Neural crest cell (in vitro differentiated cells): Measurements from ENCODE around the gene WWOX. TPM values are rescaled to one million over a fixed set of nuclear protein-coding genes. Genes with fewer than 3 reads are reported as not detected.

Experiments
- DNase-seq: peaks from one replicate; pipeline ENCODE4 v3.0.0; 2021; ENCODE audit warnings: low read depth, mixed read lengths, low spot score
- H3K27ac Mint-ChIP-seq: one replicate; pipeline ENCODE4 v1.8.0; 2021; ENCODE audit warnings: mild to moderate bottlenecking, mixed read lengths; ENCODE audit not compliant: unreplicated experiment
- H3K27me3 Mint-ChIP-seq: 2 replicates; pipeline ENCODE4 v1.8.0; 2021; ENCODE audit warnings: low read depth, mild to moderate bottlenecking, mixed read lengths
- H3K36me3 Mint-ChIP-seq: 2 replicates; pipeline ENCODE4 v1.8.0; 2021; ENCODE audit warnings: low read depth, mild to moderate bottlenecking, mixed read lengths
- H3K4me1 Mint-ChIP-seq: 2 replicates; pipeline ENCODE4 v1.8.0; 2021; ENCODE audit warnings: mixed read lengths
- H3K4me3 Mint-ChIP-seq: one replicate; pipeline ENCODE4 v1.8.0; 2021; ENCODE audit warnings: mild to moderate bottlenecking, mixed read lengths
- H3K9me3 Mint-ChIP-seq: 2 replicates; pipeline ENCODE4 v1.8.0; 2021; ENCODE audit warnings: mixed read lengths
- total RNA-seq: library from RNA; stranded (reverse); gene quantifications from 2 replicates; pipeline ENCODE4 v1.2.1, GENCODE V29; 2021
- TF ChIP-seq, protein P1 (sequence below): fragments of 200-600 bp; sonication (generic); conservative IDR thresholded peaks from 2 replicates; pipeline ENCODE4 v1.5.0; 2021; ENCODE audit warnings: antibody characterized with exemption, mild to moderate bottlenecking

The WWOX gene
- total RNA-seq, 1 donor from 2014 or later, result 30.5 TPM

DNA sequence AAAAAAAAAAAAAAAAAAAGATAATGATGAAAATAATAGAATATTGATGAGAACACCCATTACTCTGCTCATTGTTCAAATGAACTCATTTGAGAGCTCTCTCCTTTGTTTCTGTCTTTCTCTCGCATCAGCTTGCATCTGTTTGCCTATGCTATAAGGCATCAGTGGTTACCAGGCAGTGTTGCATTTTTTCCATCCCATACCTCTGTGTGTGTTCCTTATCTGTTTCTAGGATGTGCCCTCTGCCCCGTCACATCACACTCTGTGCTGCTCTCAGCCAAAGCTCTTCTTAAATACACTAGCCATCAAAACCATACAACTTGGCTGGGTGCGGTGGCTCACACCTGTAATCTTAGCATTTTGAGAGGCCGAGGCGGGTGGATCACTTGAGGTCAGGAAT, 568.2 kb downstream of the WWOX start:
- no peaks in the 10 kb centered on the region for H3K27me3 Mint-ChIP-seq
- H3K4me1 Mint-ChIP-seq, result peaks cover 41% of the 10 kb centered on the region
- H3K9me3 Mint-ChIP-seq, result peaks cover 6% of the 10 kb centered on the region
- H3K36me3 Mint-ChIP-seq, result peaks cover 4% of the 10 kb centered on the region
- TF ChIP-seq, protein P1, sequence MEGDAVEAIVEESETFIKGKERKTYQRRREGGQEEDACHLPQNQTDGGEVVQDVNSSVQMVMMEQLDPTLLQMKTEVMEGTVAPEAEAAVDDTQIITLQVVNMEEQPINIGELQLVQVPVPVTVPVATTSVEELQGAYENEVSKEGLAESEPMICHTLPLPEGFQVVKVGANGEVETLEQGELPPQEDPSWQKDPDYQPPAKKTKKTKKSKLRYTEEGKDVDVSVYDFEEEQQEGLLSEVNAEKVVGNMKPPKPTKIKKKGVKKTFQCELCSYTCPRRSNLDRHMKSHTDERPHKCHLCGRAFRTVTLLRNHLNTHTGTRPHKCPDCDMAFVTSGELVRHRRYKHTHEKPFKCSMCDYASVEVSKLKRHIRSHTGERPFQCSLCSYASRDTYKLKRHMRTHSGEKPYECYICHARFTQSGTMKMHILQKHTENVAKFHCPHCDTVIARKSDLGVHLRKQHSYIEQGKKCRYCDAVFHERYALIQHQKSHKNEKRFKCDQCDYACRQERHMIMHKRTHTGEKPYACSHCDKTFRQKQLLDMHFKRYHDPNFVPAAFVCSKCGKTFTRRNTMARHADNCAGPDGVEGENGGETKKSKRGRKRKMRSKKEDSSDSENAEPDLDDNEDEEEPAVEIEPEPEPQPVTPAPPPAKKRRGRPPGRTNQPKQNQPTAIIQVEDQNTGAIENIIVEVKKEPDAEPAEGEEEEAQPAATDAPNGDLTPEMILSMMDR, result no peak
- DNase-seq, result no peak
- no peak overlapping the region for H3K27ac Mint-ChIP-seq
- no peak overlapping the region for H3K4me3 Mint-ChIP-seq

DNA sequence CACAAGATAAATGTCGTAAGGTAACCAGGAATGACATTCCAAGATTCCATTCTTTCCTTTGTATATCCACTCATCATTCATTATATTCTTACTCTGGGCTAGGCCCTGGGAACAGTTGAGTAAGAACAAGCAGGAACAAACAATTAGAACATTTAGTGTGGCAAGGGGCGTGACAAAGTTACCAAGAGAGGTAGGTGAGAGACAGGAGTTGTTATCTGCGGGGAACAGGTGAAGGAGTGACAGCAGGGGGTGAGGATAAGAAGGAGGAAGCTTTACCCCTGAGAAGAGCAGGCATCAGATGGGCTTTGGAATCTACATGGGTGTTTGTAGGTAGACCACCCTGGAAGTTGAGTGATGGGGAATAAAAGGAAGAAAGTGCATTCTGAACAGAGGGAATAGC, 568.9 kb downstream of the WWOX start:
- peaks cover 41% of the 10 kb centered on the region for H3K4me1 Mint-ChIP-seq
- no peaks in the 10 kb centered on the region for H3K27me3 Mint-ChIP-seq
- no peak for DNase-seq
- no peak overlapping the region for H3K4me3 Mint-ChIP-seq
- H3K27ac Mint-ChIP-seq, result no peak overlapping the region
- peaks cover 4% of the 10 kb centered on the region for H3K36me3 Mint-ChIP-seq
- TF ChIP-seq, protein P1, result no peak
- peaks cover 6% of the 10 kb centered on the region for H3K9me3 Mint-ChIP-seq

DNA sequence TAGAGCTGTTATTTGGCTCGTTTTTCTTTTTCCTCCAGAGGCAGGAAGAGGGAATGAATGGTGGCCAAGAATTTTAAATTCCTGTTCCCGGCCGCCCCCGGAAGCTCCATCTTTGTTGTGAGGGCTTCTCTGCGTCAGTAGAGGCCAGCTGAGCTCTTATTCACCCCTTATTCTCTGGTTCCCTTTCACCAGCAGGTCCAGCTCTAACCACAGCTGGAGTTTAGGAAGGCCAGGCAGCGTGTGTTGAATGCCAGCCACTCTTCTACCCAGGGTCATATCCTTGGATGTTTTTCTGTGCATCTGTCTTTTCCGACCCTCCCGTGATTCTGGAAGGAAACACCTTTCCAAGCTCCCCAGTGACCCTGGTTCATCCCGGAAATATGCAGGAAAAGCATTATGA, 570.5 kb downstream of the WWOX start:
- Mint-ChIP-seq H3K27me3 (no peaks in the 10 kb centered on the region), H3K4me3 (no peak overlapping the region), H3K9me3 (peaks cover 6% of the 10 kb centered on the region), H3K4me1 (peaks cover 29% of the 10 kb centered on the region), H3K27ac (peak overlapping the region; percentile 75), H3K36me3 (peaks cover 4% of the 10 kb centered on the region)
- TF ChIP-seq, protein P1, result no peak
- no peak for DNase-seq

DNA sequence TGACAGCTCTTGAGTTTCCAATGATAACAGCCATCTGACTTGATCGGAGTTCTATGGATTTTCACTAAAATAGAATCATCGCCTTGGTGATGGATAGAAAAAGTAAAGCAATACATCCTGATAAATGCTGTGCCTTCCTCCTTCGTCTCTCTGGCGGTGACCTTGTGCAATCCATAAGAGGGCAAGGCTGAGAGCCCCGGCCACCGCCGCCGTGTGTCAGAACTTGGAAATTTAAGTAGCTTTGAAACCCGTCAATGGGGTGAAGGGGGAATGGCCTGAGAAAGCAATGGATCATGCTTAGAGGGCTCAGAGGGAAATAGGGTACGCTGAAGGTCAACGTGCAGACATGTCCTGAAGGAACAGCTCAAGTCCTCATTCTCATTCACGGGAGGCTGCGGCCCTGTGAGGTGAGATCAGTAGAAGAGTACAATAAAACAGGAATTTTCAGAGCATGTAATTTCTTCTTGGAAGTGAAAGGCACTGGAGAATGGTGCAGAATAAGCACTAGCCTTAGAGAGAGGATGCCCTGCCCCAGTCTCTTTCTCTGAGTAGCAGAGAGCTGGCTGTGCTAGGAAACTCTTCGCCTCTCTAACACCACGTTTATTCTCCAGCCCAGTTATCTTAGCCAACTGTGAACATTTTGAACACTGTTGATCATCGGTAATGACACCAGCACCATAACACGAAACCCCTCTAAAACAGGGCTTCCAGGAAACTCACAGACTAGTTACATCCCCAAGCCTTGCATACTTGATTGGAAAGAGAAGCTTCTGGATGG, 573.5 kb downstream of the WWOX start:
- Mint-ChIP-seq H3K36me3 (peaks cover 4% of the 10 kb centered on the region), H3K27ac (no peak overlapping the region), H3K9me3 (peaks cover 6% of the 10 kb centered on the region), H3K4me3 (no peak overlapping the region), H3K4me1 (peaks cover 19% of the 10 kb centered on the region), H3K27me3 (no peaks in the 10 kb centered on the region)
- DNase-seq, result no peak
- TF ChIP-seq, protein P1, result no peak

DNA sequence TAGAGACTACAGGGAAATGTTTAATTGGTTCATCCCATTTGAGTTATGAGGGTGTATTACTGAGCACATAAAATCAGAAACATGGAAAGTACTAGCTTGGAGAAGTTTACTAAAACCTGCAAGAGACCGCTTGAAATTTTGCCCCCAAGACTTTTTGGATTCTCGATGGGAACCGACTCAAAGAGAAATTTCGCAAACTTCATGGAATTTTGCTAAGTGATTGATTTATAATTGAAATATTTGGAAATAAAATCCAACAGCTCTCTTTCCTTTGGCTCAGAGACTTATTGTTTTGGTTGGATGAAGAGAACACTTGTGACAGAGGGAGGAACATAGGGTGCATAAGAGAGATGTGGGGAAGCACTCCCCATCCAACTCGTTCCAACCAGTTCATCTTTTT, 574.4 kb downstream of the WWOX start:
- Mint-ChIP-seq H3K4me3 (no peak overlapping the region), H3K27ac (no peak overlapping the region), H3K36me3 (no peaks in the 10 kb centered on the region), H3K4me1 (peaks cover 13% of the 10 kb centered on the region), H3K9me3 (no peaks in the 10 kb centered on the region), H3K27me3 (no peaks in the 10 kb centered on the region)
- TF ChIP-seq, protein P1, result no peak
- DNase-seq, result no peak
